ENCODE data around the gene ADAR. TPM values are rescaled to one million over a fixed set of nuclear protein-coding genes. Genes with fewer than 3 reads are reported as not detected.

ADAR gene
- total and polyA plus RNA-seq, 2 of the 4 experiments (the other 2 are of a cell fraction) = 70.9 to 131 TPM

GRCh38 chr1:154577346-154578057 lies 30.5 kb downstream of the ADAR start:
- in situ Hi-C loops (cut with MboI; ENCODE audit: low sequenced_read_pairs) = no loop called here
- no peak overlapping the region for H4K5ac ChIP-seq (ENCODE audit: low read depth, low read length)

More at GRCh38 chr1:154577346-154578057, 30.5 kb downstream of the ADAR start:
- Histone ChIP-seq H3K36me3 (ENCODE audit: control insufficient read depth, insufficient read depth, low read length) (peaks cover 39% of the 10 kb centered on the region), H3K4me3 (ENCODE audit: insufficient read depth, low read depth, low read length) (no peak overlapping the region), H3K9me1 (ENCODE audit: insufficient read depth, low read length) (peaks cover 11% of the 10 kb centered on the region; the same call in 1 of the 2 replicates), H3K14ac (replicated peaks; ENCODE audit: low read depth, low read length) (no peak overlapping the region), H3K27me3 (ENCODE audit: control insufficient read depth, insufficient read depth, low read length) (peaks cover 8% of the 10 kb centered on the region; the same call in 1 of the 2 replicates), H2BK5ac (ENCODE audit: low read depth, low read length, poor library complexity, severe bottlenecking) (no peak overlapping the region), H3K23ac (ENCODE audit: low read depth, low read length) (no peak overlapping the region), H3K18ac (ENCODE audit: low read depth, low read length) (no peak overlapping the region), H2BK20ac (ENCODE audit: low read depth, low read length) (no peak overlapping the region), H4K91ac (ENCODE audit: insufficient read depth, low read depth, low read length) (no peak overlapping the region), H2BK120ac (ENCODE audit: low read depth, low read length) (no peak overlapping the region), H3K9ac (ENCODE audit: low read depth, low read length) (no peak overlapping the region), H3K27ac (ENCODE audit: insufficient read depth, low read length) (no peak overlapping the region), H2AK9ac (replicated peaks; ENCODE audit: low read depth, low read length, poor library complexity) (no peak overlapping the region), H4K8ac (ENCODE audit: low read depth in 2 of 2, low read length in 2 of 2) (no peak overlapping the region), H3K4me1 (ENCODE audit: control insufficient read depth, insufficient read depth, low read length) (peaks cover 4% of the 10 kb centered on the region; the same call in 1 of the 2 replicates), H3K56ac (ENCODE audit: extremely low read depth, insufficient read depth, low read length) (no peak overlapping the region), H3K9me3 (ENCODE audit: control insufficient read depth, insufficient read depth, low read length) (no peaks in the 10 kb centered on the region), H2BK15ac (ENCODE audit: low read depth, low read length) (no peak overlapping the region), H2AK5ac (ENCODE audit: low read depth, low read length) (no peak overlapping the region), H2AFZ (replicated peaks; ENCODE audit: low read length, poor library complexity) (no peak overlapping the region), H3K4me2 (ENCODE audit: low read depth, low read length) (no peak overlapping the region), H3K79me1 (ENCODE audit: low read depth in 1 of 2, low read length in 2 of 2) (0 out of 4 replicates have a peak, but pooled peaks cover 0 to 2% of the 10 kb centered on the region in 2 experiments), H4K20me1 (ENCODE audit: insufficient read depth, low read length) (peaks cover 14% of the 10 kb centered on the region), H3K4ac (ENCODE audit: low read depth, low read length) (no peak overlapping the region)
- no peak for TF ChIP-seq ELK1 (IDR thresholded peaks at IDR 0.05; ENCODE audit: borderline replicate concordance, low read depth, low read length)
- TF ChIP-seq MAZ (IDR thresholded peaks at IDR 0.05; ENCODE audit: borderline replicate concordance, low read depth, low read length) = no peak
- TF ChIP-seq USF2 (IDR thresholded peaks at IDR 0.05; ENCODE audit: low read depth, low read length) = no peak
- no peak for TF ChIP-seq RAD21 (IDR thresholded peaks at IDR 0.05; ENCODE audit: low read length)
- TF ChIP-seq RFX5 (IDR thresholded peaks at IDR 0.05; ENCODE audit: low read depth, low read length) = no peak
- no peak for TF ChIP-seq MXI1 (IDR thresholded peaks at IDR 0.05; ENCODE audit: borderline replicate concordance, low read depth, low read length)
- WGBS, 2 experiments (ENCODE audit: extremely low coverage in 2 of 2, insufficient read length in 1 of 2) = no CpG with 5 or more reads among the region's 7 CpGs
- dilution Hi-C loops (cut with HindIII; ENCODE audit: low sequenced_read_pairs, unreplicated experiment) (no loop called here), intact Hi-C loops (cut with micrococcal nuclease) (no loop called here)
- no peak for ATAC-seq (ENCODE audit: low read depth)
- no peak for DNase-seq
- BruUV-seq (replicated peaks) = no TSS peak
- ChIA-PET POLR2A (ENCODE audit: unreplicated experiment) (no interaction called here), CTCF (no interaction called here)
